Type B pancreatic cell (in vitro differentiated cells): ENCODE results near the gene ANP32D. TPM values are rescaled to one million over a fixed set of nuclear protein-coding genes. Genes with fewer than 3 reads are reported as not detected.
A peak's percentile ranks its signal among the peaks of the same experiment; 100 is the strongest.
"Not testable (repeated sequence)": the region's sequence is repeated elsewhere in the genome, so short reads cannot be mapped to it uniquely, and the experiment has no call there.

Experiments
- DNase-seq: peaks from one replicate; pipeline ENCODE4 v3.0.0; 2021; ENCODE audit warnings: mixed read lengths; ENCODE audit not compliant: unreplicated experiment; ENCODE audit errors: extremely low spot score
- H3K27ac Mint-ChIP-seq: 2 replicates; pipeline ENCODE4 v1.8.0; 2021; ENCODE audit warnings: mild to moderate bottlenecking, mixed read lengths
- H3K27me3 Mint-ChIP-seq: 2 replicates; pipeline ENCODE4 v1.8.0; 2021; ENCODE audit warnings: mixed read lengths
- H3K36me3 Mint-ChIP-seq: 2 replicates; pipeline ENCODE4 v1.8.0; 2021; ENCODE audit warnings: mixed read lengths
- H3K4me1 Mint-ChIP-seq: one replicate; pipeline ENCODE4 v1.8.0; 2021; ENCODE audit warnings: mixed read lengths; ENCODE audit not compliant: unreplicated experiment
- H3K4me3 Mint-ChIP-seq: 2 replicates; pipeline ENCODE4 v1.8.0; 2021; ENCODE audit warnings: mild to moderate bottlenecking, mixed read lengths
- H3K9me3 Mint-ChIP-seq: 2 replicates; pipeline ENCODE4 v1.8.0; 2021; ENCODE audit warnings: mixed read lengths
- CTCF ChIP-seq: fragments of 200-600 bp; sonication (generic); conservative IDR thresholded peaks from 2 replicates; pipeline ENCODE4 v1.5.0; 2021; ENCODE audit warnings: antibody characterized with exemption, mild to moderate bottlenecking
- total RNA-seq: library from RNA; stranded (reverse); gene quantifications from 2 replicates; pipeline ENCODE4 v1.2.1, GENCODE V29; 2021; ENCODE audit warnings: low replicate concordance

Gene ANP32D
- total RNA-seq, 1 donor from 2014 or later: not detected

- Mint-ChIP-seq H3K27ac (no peak overlapping the region), H3K36me3 (no peaks in the 10 kb centered on the region), H3K4me3 (no peak overlapping the region), H3K9me3 (peaks cover 6% of the 10 kb centered on the region), H3K27me3 (peaks cover 19% of the 10 kb centered on the region), H3K4me1 (no peaks in the 10 kb centered on the region)
- TF ChIP-seq CTCF: no peak
- DNase-seq: no peak
Observed at GRCh38 chr12:48445538-48445937, 26.8 kb upstream of the ANP32D start.

- no peak for TF ChIP-seq CTCF
- peaks cover 6% of the 10 kb centered on the region for H3K9me3 Mint-ChIP-seq
- no peaks in the 10 kb centered on the region for H3K4me1 Mint-ChIP-seq
- H3K36me3 Mint-ChIP-seq: no peaks in the 10 kb centered on the region
- no peak overlapping the region for H3K4me3 Mint-ChIP-seq
- no peak for DNase-seq
- no peak overlapping the region for H3K27ac Mint-ChIP-seq
- H3K27me3 Mint-ChIP-seq: peaks cover 20% of the 10 kb centered on the region
Observed at GRCh38 chr12:48446161-48446776, 26.1 kb upstream of the ANP32D start.

- H3K27ac Mint-ChIP-seq: no peak overlapping the region
- no peaks in the 10 kb centered on the region for H3K4me1 Mint-ChIP-seq
- H3K27me3 Mint-ChIP-seq: peaks cover 24% of the 10 kb centered on the region
- no peak for TF ChIP-seq CTCF
- no peaks in the 10 kb centered on the region for H3K36me3 Mint-ChIP-seq
- peaks cover 6% of the 10 kb centered on the region for H3K9me3 Mint-ChIP-seq
- no peak overlapping the region for H3K4me3 Mint-ChIP-seq
- DNase-seq: no peak
Observed at GRCh38 chr12:48447755-48448154, 24.6 kb upstream of the ANP32D start.

GRCh38 chr12:48451372-48451771, 21.0 kb upstream of the ANP32D start:
- no peaks in the 10 kb centered on the region for H3K4me1 Mint-ChIP-seq
- H3K27ac Mint-ChIP-seq: no peak overlapping the region
- no peak for DNase-seq
- TF ChIP-seq CTCF: no peak
- H3K27me3 Mint-ChIP-seq: peaks cover 19% of the 10 kb centered on the region
- H3K36me3 Mint-ChIP-seq: no peaks in the 10 kb centered on the region
- peaks cover 6% of the 10 kb centered on the region for H3K9me3 Mint-ChIP-seq
- H3K4me3 Mint-ChIP-seq: no peak overlapping the region

- H3K27me3 Mint-ChIP-seq: peaks cover 19% of the 10 kb centered on the region
- H3K9me3 Mint-ChIP-seq, H3K27ac Mint-ChIP-seq, H3K36me3 Mint-ChIP-seq, H3K4me1 Mint-ChIP-seq, DNase-seq, H3K4me3 Mint-ChIP-seq: not testable (repeated sequence)
Observed at GRCh38 chr12:48452961-48453360, 19.4 kb upstream of the ANP32D start.

GRCh38 chr12:48454667-48455066, 17.7 kb upstream of the ANP32D start:
- no peaks in the 10 kb centered on the region for H3K4me1 Mint-ChIP-seq
- H3K9me3 Mint-ChIP-seq: peaks cover 6% of the 10 kb centered on the region
- H3K36me3 Mint-ChIP-seq: no peaks in the 10 kb centered on the region
- peak; percentile 63 for TF ChIP-seq CTCF
- DNase-seq: no peak
- H3K27ac Mint-ChIP-seq: no peak overlapping the region
- peaks cover 20% of the 10 kb centered on the region for H3K27me3 Mint-ChIP-seq
- no peak overlapping the region for H3K4me3 Mint-ChIP-seq
